Measurements from ENCODE around the gene WT1.

The WT1 gene

GRCh38 chr11:32434356-32435151, 785 bp downstream of the WT1 start:
- peak; percentile 22; the same call in 1 of the 2 replicates for TF ChIP-seq SIN3A (IDR thresholded peaks at IDR 0.05; ENCODE audit: borderline replicate concordance, insufficient read depth, low read length)
- TF ChIP-seq REST (IDR thresholded peaks at IDR 0.05; ENCODE audit: insufficient read depth in 1 of 2, low read depth in 2 of 2, low read length in 2 of 2): peak in 1 of 2 experiments; percentile 1; a peak in 1 of 4 replicates
- peak; percentile 95 for TF ChIP-seq FOXP2 (optimal IDR thresholded peaks at IDR 0.05; ENCODE audit: borderline replicate concordance, extremely low read depth, extremely low read length, insufficient read depth)
- no peak; the same call in 1 of the 2 replicates for TF ChIP-seq POLR2AphosphoS5 (IDR thresholded peaks at IDR 0.05; ENCODE audit: low read depth, low read length)

GRCh38 chr11:32433914-32434355, 1.4 kb downstream of the WT1 start:
- TF ChIP-seq POLR2AphosphoS5 (IDR thresholded peaks at IDR 0.05; ENCODE audit: low read depth, low read length) (no peak; the same call in 1 of the 2 replicates), SIN3A (IDR thresholded peaks at IDR 0.05; ENCODE audit: borderline replicate concordance, insufficient read depth, low read length) (0 out of 2 replicates have a peak, but pooled peaks have one; percentile 31)

GRCh38 chr11:32433101-32433913, 2.0 kb downstream of the WT1 start:
- TF ChIP-seq REST (IDR thresholded peaks at IDR 0.05; ENCODE audit: insufficient read depth in 1 of 2, low read depth in 2 of 2, low read length in 2 of 2): no peak
- TF ChIP-seq POLR2AphosphoS5 (IDR thresholded peaks at IDR 0.05; ENCODE audit: low read depth, low read length): no peak
- no peak for TF ChIP-seq FOXP2 (optimal IDR thresholded peaks at IDR 0.05; ENCODE audit: borderline replicate concordance, extremely low read depth, extremely low read length, insufficient read depth)
- no peak for TF ChIP-seq TAF1 (IDR thresholded peaks at IDR 0.05; ENCODE audit: borderline replicate concordance, insufficient read depth, low read length)
- no peak for TF ChIP-seq SIN3A (IDR thresholded peaks at IDR 0.05; ENCODE audit: borderline replicate concordance, insufficient read depth, low read length)

GRCh38 chr11:32432565-32432964, 2.8 kb downstream of the WT1 start:
- no peak for TF ChIP-seq POLR2AphosphoS5 (IDR thresholded peaks at IDR 0.05; ENCODE audit: low read depth, low read length)
- TF ChIP-seq SIN3A (IDR thresholded peaks at IDR 0.05; ENCODE audit: borderline replicate concordance, insufficient read depth, low read length): no peak

- no peak for TF ChIP-seq TAF1 (IDR thresholded peaks at IDR 0.05; ENCODE audit: borderline replicate concordance, insufficient read depth, low read length)
- no peak for TF ChIP-seq FOXP2 (optimal IDR thresholded peaks at IDR 0.05; ENCODE audit: borderline replicate concordance, extremely low read depth, extremely low read length, insufficient read depth)
- TF ChIP-seq POLR2AphosphoS5 (IDR thresholded peaks at IDR 0.05; ENCODE audit: low read depth, low read length): no peak
- TF ChIP-seq REST (IDR thresholded peaks at IDR 0.05; ENCODE audit: insufficient read depth in 1 of 2, low read depth in 2 of 2, low read length in 2 of 2): no peak
- TF ChIP-seq SIN3A (IDR thresholded peaks at IDR 0.05; ENCODE audit: borderline replicate concordance, insufficient read depth, low read length): no peak
Observed at GRCh38 chr11:32430568-32431381, 4.6 kb downstream of the WT1 start.
